A673 (cell line): ENCODE results near the gene AKAIN1. TPM values are rescaled to one million over a fixed set of nuclear protein-coding genes. Genes with fewer than 3 reads are reported as not detected.

Source experiments
- BruUV-seq: library from RNA; stranded (reverse); fragments of 400-500 nt; replicated peaks from 2 replicates; lab custom pipeline; 2021; lab: Mats Ljungman, UMichigan
- CTCF ChIA-PET: fragments of 300-600 bp; sonication (Branson Sonifier 250); formaldehyde crosslinking; loops from one replicate; lab custom pipeline; 2022; ENCODE audit warnings: antibody characterized with exemption; lab: Charles Lee
- POLR2A ChIA-PET: fragments of 300-600 bp; sonication (Branson Sonifier 250); formaldehyde crosslinking; loops from one replicate; lab custom pipeline; 2022; ENCODE audit warnings: antibody characterized with exemption; ENCODE audit not compliant: low non-redundant PET; lab: Charles Lee
- DNase-seq: peaks from one replicate; pipeline ENCODE4 v3.0.0-alpha.2; 2015; ENCODE audit warnings: low spot score
- H3K27ac ChIP-seq: fragments of 200-600 bp; sonication (generic); 2 replicates; pipeline ENCODE4 v1.5.1; 2016; ENCODE audit warnings: mixed run types, low read depth, mild to moderate bottlenecking, mixed read lengths, antibody characterized with exemption, low read length; ENCODE audit not compliant: poor library complexity, severe bottlenecking
- H3K27me3 ChIP-seq: fragments of 200-600 bp; sonication (generic); replicated peaks from 2 replicates; pipeline ENCODE4 v1.6.1; 2017; ENCODE audit warnings: mixed run types, low read depth, mild to moderate bottlenecking, mixed read lengths, antibody characterized with exemption, low read length; ENCODE audit not compliant: insufficient read depth, poor library complexity
- H3K36me3 ChIP-seq: fragments of 200-600 bp; sonication (generic); 2 replicates; pipeline ENCODE4 v1.6.1; 2016; ENCODE audit warnings: mixed run types, mild to moderate bottlenecking, mixed read lengths, antibody characterized with exemption, low read length; ENCODE audit not compliant: insufficient read depth, poor library complexity, severe bottlenecking
- H3K4me1 ChIP-seq: fragments of 200-600 bp; sonication (generic); 2 replicates; pipeline ENCODE4 v1.6.1; 2017; ENCODE audit warnings: mixed run types, mild to moderate bottlenecking, mixed read lengths, antibody characterized with exemption, low read length; ENCODE audit not compliant: insufficient read depth, poor library complexity, severe bottlenecking
- H3K4me3 ChIP-seq: fragments of 200-600 bp; sonication (generic); 2 replicates; pipeline ENCODE4 v1.5.1; 2016; ENCODE audit warnings: low read depth, mixed run types, mild to moderate bottlenecking, mixed read lengths, low read length; ENCODE audit not compliant: poor library complexity, severe bottlenecking
- H3K9me3 ChIP-seq: fragments of 200-600 bp; sonication (generic); 2 replicates; pipeline ENCODE4 v1.6.1; 2016; ENCODE audit warnings: mixed run types, low read depth, mild to moderate bottlenecking, mixed read lengths, antibody characterized with exemption, low read length; ENCODE audit not compliant: poor library complexity, severe bottlenecking
- CTCF ChIP-seq: fragments of 300-800, 200-600 bp; sonication (generic); conservative IDR thresholded peaks from 2 replicates; pipeline ENCODE4 v1.5.1; 2017; ENCODE audit warnings: low read depth, mild to moderate bottlenecking, antibody characterized with exemption, low read length, moderate library complexity, mixed read lengths
- EZH2 ChIP-seq: fragments of 200-600 bp; sonication (generic); IDR thresholded peaks from 2 replicates; pipeline ENCODE4 v1.6.1; 2017; ENCODE audit warnings: borderline replicate concordance, low read depth, mild to moderate bottlenecking, mixed read lengths, antibody characterized with exemption, low read length; ENCODE audit not compliant: poor library complexity, severe bottlenecking
- intact Hi-C: fragments of 100-400 bp; cut with micrococcal nuclease; formaldehyde crosslinking; loops from one replicate; pipeline ENCODE4 v1.10.0; 2022; ENCODE audit not compliant: unreplicated experiment
- total RNA-seq: library from RNA; stranded (reverse); gene quantifications from 2 replicates; pipeline ENCODE4 v1.2.3, GENCODE V29; 2021

The AKAIN1 gene
- total RNA-seq, 1 experiment from 2014 or later = not detected

GRCh38 chr18:5137261-5137660 lies 59.8 kb downstream of the AKAIN1 start:
- H3K9me3 ChIP-seq = no peaks in the 10 kb centered on the region
- H3K27me3 ChIP-seq = peaks cover 87% of the 10 kb centered on the region
- BruUV-seq = no TSS peak
- no peaks in the 10 kb centered on the region for H3K4me1 ChIP-seq
- H3K36me3 ChIP-seq = no peaks in the 10 kb centered on the region
- no peak overlapping the region for H3K27ac ChIP-seq
- no peak overlapping the region for H3K4me3 ChIP-seq
- TF ChIP-seq CTCF = no peak
- TF ChIP-seq EZH2 = no peak
- CTCF ChIA-PET = no interaction called here
- DNase-seq = no peak
- intact Hi-C loops = no loop called here
- POLR2A ChIA-PET = no interaction called here

GRCh38 chr18:5132987-5133386 lies 64.1 kb downstream of the AKAIN1 start:
- BruUV-seq = no TSS peak
- H3K4me1 ChIP-seq = no peaks in the 10 kb centered on the region
- peaks cover 83% of the 10 kb centered on the region for H3K27me3 ChIP-seq
- intact Hi-C loops = no loop called here
- H3K27ac ChIP-seq = no peak overlapping the region
- no peak for DNase-seq
- CTCF ChIA-PET = no interaction called here
- POLR2A ChIA-PET = no interaction called here
- H3K36me3 ChIP-seq = no peaks in the 10 kb centered on the region
- H3K9me3 ChIP-seq = no peaks in the 10 kb centered on the region
- TF ChIP-seq EZH2 (no peak), CTCF (no peak)
- no peak overlapping the region for H3K4me3 ChIP-seq

- peaks cover 25% of the 10 kb centered on the region for H3K27me3 ChIP-seq
- no peaks in the 10 kb centered on the region for H3K9me3 ChIP-seq
- H3K4me3 ChIP-seq = no peak overlapping the region
- no TSS peak for BruUV-seq
- H3K27ac ChIP-seq = no peak overlapping the region
- intact Hi-C loops = loop anchor here (5.0 kb wide), 1 partner anchor 40 kb away; no protein-coding TSS in a partner anchor
- POLR2A ChIA-PET = no interaction called here
- no peaks in the 10 kb centered on the region for H3K4me1 ChIP-seq
- CTCF ChIA-PET = no interaction called here
- DNase-seq = no peak
- H3K36me3 ChIP-seq = no peaks in the 10 kb centered on the region
- no peak for TF ChIP-seq EZH2
- no peak for TF ChIP-seq CTCF
These were observed 74.8 kb downstream of the AKAIN1 start for GRCh38 chr18:5122272-5122671.
